Measurements from ENCODE around the gene EGFL7.
"Not testable (repeated sequence)": the region's sequence is repeated elsewhere in the genome, so short reads cannot be mapped to it uniquely, and the experiment has no call there.

Gene EGFL7

GRCh38 chr9:136700959-136701667 lies 38.4 kb downstream of the EGFL7 start:
- no peak overlapping the region for H3K4me3 ChIP-seq (ENCODE audit: control insufficient read depth, low read depth, low read length)
- DNase-seq (ENCODE audit: low read depth) = no peak
- TF ChIP-seq CTCF (IDR thresholded peaks at IDR 0.05; ENCODE audit: control insufficient read depth, insufficient read depth, low read depth, low read length, missing control alignments) = no peak

- H3K4me3 ChIP-seq (ENCODE audit: control insufficient read depth, low read depth, low read length) = no peak overlapping the region
Measured at GRCh38 chr9:136701668-136702053, 38.9 kb downstream of the EGFL7 start.

GRCh38 chr9:136703276-136703860 lies 40.7 kb downstream of the EGFL7 start:
- no peak for DNase-seq (ENCODE audit: low read depth)
- TF ChIP-seq CTCF (IDR thresholded peaks at IDR 0.05; ENCODE audit: control insufficient read depth, insufficient read depth, low read depth, low read length, missing control alignments) = no peak
- no peak overlapping the region for H3K4me3 ChIP-seq (ENCODE audit: control insufficient read depth, low read depth, low read length)

More at GRCh38 chr9:136701668-136702053, 38.9 kb downstream of the EGFL7 start:
- no peak for TF ChIP-seq CTCF (IDR thresholded peaks at IDR 0.05; ENCODE audit: control insufficient read depth, insufficient read depth, low read depth, low read length, missing control alignments)
- DNase-seq (ENCODE audit: low read depth) = no peak

GRCh38 chr9:136704741-136705140 lies 42.0 kb downstream of the EGFL7 start:
- not testable (repeated sequence) for H3K4me3 ChIP-seq (ENCODE audit: control insufficient read depth, low read depth, low read length); DNase-seq (ENCODE audit: low read depth)

GRCh38 chr9:136705564-136705963 lies 42.8 kb downstream of the EGFL7 start:
- no peak for DNase-seq (ENCODE audit: low read depth)

GRCh38 chr9:136707011-136707410 lies 44.3 kb downstream of the EGFL7 start:
- DNase-seq (ENCODE audit: low read depth) = no peak
- no peak for TF ChIP-seq CTCF (IDR thresholded peaks at IDR 0.05; ENCODE audit: control insufficient read depth, insufficient read depth, low read depth, low read length, missing control alignments)
- no peak overlapping the region for H3K4me3 ChIP-seq (ENCODE audit: control insufficient read depth, low read depth, low read length)

More at GRCh38 chr9:136705564-136705963, 42.8 kb downstream of the EGFL7 start:
- no peak for TF ChIP-seq CTCF (IDR thresholded peaks at IDR 0.05; ENCODE audit: control insufficient read depth, insufficient read depth, low read depth, low read length, missing control alignments)
- H3K4me3 ChIP-seq (ENCODE audit: control insufficient read depth, low read depth, low read length) = no peak overlapping the region

- TF ChIP-seq CTCF (IDR thresholded peaks at IDR 0.05; ENCODE audit: control insufficient read depth, insufficient read depth, low read depth, low read length, missing control alignments) = no peak
- no peak overlapping the region for H3K4me3 ChIP-seq (ENCODE audit: control insufficient read depth, low read depth, low read length)
- no peak for DNase-seq (ENCODE audit: low read depth)
Measured at GRCh38 chr9:136707849-136708517, 45.3 kb downstream of the EGFL7 start.

Measured in AG09309 (cell line).